Measurements from ENCODE around the gene CSNK1D. TPM values are rescaled to one million over a fixed set of nuclear protein-coding genes. Genes with fewer than 3 reads are reported as not detected.

Gene CSNK1D
- total and polyA plus RNA-seq, 4 donors, result 72.7 to 160 (median 123) TPM

- peaks cover 0 to 18% (median 2%) of the 10 kb centered on the region in 5 donors for H3K4me1 ChIP-seq (ENCODE audit: control insufficient read depth in 5 of 5, insufficient read depth in 5 of 5, low read length in 5 of 5)
- no peaks in the 10 kb centered on the region for H3K27me3 ChIP-seq (ENCODE audit: control insufficient read depth in 3 of 3, insufficient read depth in 3 of 3, low read length in 2 of 3)
- H3K9me3 ChIP-seq (ENCODE audit: control insufficient read depth in 4 of 4, insufficient read depth in 3 of 4, low read length in 3 of 4), result no peaks in the 10 kb centered on the region
- 40 to 43% methylated on average over 19 of the region's 19 CpGs for WGBS, 2 donors
- H3K27ac ChIP-seq (ENCODE audit: low read depth in 1 of 2, low read length in 1 of 2), result peak overlapping the region; percentile 79 to 89
- H3K4me3 ChIP-seq, result no peak overlapping the region
- TF ChIP-seq CTCF (IDR thresholded peaks at IDR 0.05; ENCODE audit: control extremely low read depth, extremely low read depth), result no peak
- ATAC-seq (ENCODE audit: insufficient read depth, low FRiP score), result peak; percentile 39
- no peak for DNase-seq
- H3K36me3 ChIP-seq (ENCODE audit: control insufficient read depth in 4 of 4, insufficient read depth in 4 of 4, low read length in 4 of 4), result no peaks in the 10 kb centered on the region
- no peak overlapping the region for H3K9ac ChIP-seq (ENCODE audit: insufficient read depth in 1 of 2, low read length in 2 of 2)
These were observed 14.6 kb upstream of the CSNK1D start for GRCh38 chr17:82287868-82288801.

- Histone ChIP-seq H3K36me3 (ENCODE audit: control insufficient read depth in 4 of 4, insufficient read depth in 4 of 4, low read length in 4 of 4) (no peaks in the 10 kb centered on the region), H3K9ac (ENCODE audit: insufficient read depth in 1 of 2, low read length in 2 of 2) (no peak overlapping the region), H3K27me3 (ENCODE audit: control insufficient read depth in 3 of 3, insufficient read depth in 3 of 3, low read length in 2 of 3) (no peaks in the 10 kb centered on the region), H3K27ac (ENCODE audit: low read depth in 1 of 2, low read length in 1 of 2) (peak overlapping the region; percentile 79 to 89), H3K4me1 (ENCODE audit: control insufficient read depth in 5 of 5, insufficient read depth in 5 of 5, low read length in 5 of 5) (peaks cover 0 to 23% (median 3%) of the 10 kb centered on the region in 5 donors), H3K4me3 (no peak overlapping the region), H3K9me3 (ENCODE audit: control insufficient read depth in 4 of 4, insufficient read depth in 3 of 4, low read length in 3 of 4) (no peaks in the 10 kb centered on the region)
- TF ChIP-seq CTCF (IDR thresholded peaks at IDR 0.05; ENCODE audit: control extremely low read depth, extremely low read depth), result no peak
- WGBS, 2 donors, result 79 to 82% methylated on average over 9 of the region's 9 CpGs
- DNase-seq, result no peak
- no peak for ATAC-seq (ENCODE audit: insufficient read depth, low FRiP score)
These were observed 13.7 kb upstream of the CSNK1D start for GRCh38 chr17:82287013-82287867.

GRCh38 chr17:82285141-82285540, 11.6 kb upstream of the CSNK1D start:
- H3K27ac ChIP-seq (ENCODE audit: low read depth in 1 of 2, low read length in 1 of 2), result peak overlapping the region in 1 of 2 donors; percentile 22
- DNase-seq, result no peak
- no peak overlapping the region for H3K4me3 ChIP-seq
- no peaks in the 10 kb centered on the region for H3K36me3 ChIP-seq (ENCODE audit: control insufficient read depth in 4 of 4, insufficient read depth in 4 of 4, low read length in 4 of 4)
- no peak overlapping the region for H3K9ac ChIP-seq (ENCODE audit: insufficient read depth in 1 of 2, low read length in 2 of 2)
- H3K4me1 ChIP-seq (ENCODE audit: control insufficient read depth in 5 of 5, insufficient read depth in 5 of 5, low read length in 5 of 5), result peaks cover 0 to 24% (median 3%) of the 10 kb centered on the region in 5 donors
- 76 to 77% methylated on average over 8 of the region's 8 CpGs for WGBS, 2 donors
- TF ChIP-seq CTCF (IDR thresholded peaks at IDR 0.05; ENCODE audit: control extremely low read depth, extremely low read depth), result no peak
- no peaks in the 10 kb centered on the region for H3K27me3 ChIP-seq (ENCODE audit: control insufficient read depth in 3 of 3, insufficient read depth in 3 of 3, low read length in 2 of 3)
- no peak for ATAC-seq (ENCODE audit: insufficient read depth, low FRiP score)
- no peaks in the 10 kb centered on the region for H3K9me3 ChIP-seq (ENCODE audit: control insufficient read depth in 4 of 4, insufficient read depth in 3 of 4, low read length in 3 of 4)
